Inflammatory macrophage treated with lipopolysaccharide for 4 hours (primary cell): Measurements from ENCODE around the gene SEC14L2.
"Not testable (repeated sequence)": the region's sequence is repeated elsewhere in the genome, so short reads cannot be mapped to it uniquely, and the experiment has no call there.

Experiments
- DNase-seq: peaks from one replicate; pipeline ENCODE4 v3.0.0-alpha.2; 2020

Gene SEC14L2

DNA sequence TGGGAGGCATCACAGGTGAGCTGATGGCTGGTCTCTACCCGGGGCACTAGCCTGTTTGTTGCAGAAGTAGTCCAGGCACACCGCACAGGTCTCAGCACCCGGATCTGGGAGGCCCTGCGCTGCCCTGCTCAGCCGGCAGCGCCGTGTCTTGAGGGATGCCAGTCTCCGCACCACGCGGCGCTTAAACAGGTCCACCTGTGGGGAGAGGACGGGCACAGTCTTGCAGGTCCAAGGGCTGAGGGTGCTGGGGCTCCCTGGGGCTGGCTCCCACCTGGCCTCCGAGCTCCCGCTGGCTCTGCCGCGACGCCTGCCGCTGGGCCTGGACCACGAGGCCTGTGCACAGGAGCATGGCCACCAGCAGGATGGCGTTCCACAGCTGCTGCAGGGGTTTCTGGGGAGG, 16.8 kb upstream of the SEC14L2 start:
- DNase-seq = no peak

DNA sequence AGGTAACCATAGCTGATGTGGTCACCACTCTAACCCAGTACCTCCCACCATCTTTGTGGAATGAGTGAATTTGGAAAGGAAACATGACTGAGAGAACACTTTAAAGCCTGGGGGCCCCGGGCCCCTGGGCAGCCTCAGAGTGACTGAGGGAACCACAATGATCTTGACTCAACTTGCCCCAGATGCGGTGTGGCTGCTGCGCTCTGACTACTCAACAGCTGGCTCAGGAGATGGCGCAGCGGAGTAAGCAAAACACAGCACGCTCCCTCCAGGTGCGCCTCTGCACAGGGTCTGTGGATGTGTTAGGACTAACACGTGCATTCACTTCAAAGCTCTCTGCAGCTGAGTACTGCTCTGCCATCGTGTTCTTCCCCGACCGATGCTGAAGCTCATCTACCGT, 15.6 kb upstream of the SEC14L2 start:
- no peak for DNase-seq

DNA sequence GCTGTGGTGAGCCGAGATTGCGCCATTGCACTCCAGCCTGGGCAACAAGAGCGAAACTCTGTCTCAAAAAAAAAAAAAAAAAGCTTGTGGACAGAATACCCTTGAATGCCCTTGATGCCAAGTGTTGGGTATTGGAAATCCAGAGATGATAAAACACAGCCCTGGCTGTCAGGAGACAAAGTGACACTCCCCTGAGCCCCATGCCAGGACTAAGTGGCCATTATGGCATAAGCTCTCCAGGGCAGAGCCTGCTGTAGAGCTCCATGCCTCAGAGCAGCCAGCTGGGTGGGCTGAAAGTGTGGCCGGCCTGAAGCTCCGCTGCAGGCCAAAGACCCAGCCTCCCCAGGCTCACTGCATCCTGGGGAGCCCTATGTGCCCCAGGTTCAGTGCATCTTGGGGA, 14.5 kb upstream of the SEC14L2 start:
- DNase-seq = no peak

DNA sequence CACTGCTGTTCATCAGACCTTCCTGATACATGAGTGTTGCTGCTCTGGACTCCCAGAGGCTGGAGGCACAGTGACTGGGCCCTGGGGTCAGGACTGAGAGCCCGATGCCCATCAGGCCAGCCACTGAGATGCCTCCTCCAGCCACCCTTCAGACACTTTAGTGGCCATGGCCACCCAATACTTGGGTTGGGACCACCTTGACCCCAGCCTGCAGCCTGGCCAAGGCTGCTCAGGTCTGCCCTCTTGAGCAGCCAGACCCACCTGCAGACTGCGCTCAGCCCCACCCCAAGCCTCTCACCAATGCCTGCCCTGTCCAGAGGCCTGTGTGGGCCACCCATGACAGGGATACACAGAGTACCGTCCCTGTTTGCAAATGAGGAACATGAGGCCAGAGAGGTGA, 13.8 kb upstream of the SEC14L2 start:
- DNase-seq = no peak

DNA sequence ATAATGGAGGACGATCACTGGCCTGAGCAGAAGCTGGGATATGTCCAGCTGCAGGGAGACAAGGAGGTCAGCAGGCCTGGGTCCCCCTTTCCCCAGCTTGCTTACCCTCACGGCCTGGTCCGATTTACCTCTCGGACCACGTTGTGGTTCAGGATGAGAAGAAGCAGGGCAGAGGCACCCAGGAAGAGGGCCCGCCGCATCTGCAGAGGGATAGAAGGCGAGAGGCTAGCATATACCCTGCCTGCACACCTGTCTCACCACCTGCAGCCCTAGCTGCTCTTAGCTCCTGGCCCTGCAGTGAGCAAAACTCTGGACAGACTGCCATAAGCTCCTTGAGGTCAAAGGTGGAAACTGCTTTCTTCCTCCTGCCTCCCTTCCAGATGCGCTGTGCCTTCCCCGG, 10.9 kb upstream of the SEC14L2 start:
- DNase-seq = no peak

DNA sequence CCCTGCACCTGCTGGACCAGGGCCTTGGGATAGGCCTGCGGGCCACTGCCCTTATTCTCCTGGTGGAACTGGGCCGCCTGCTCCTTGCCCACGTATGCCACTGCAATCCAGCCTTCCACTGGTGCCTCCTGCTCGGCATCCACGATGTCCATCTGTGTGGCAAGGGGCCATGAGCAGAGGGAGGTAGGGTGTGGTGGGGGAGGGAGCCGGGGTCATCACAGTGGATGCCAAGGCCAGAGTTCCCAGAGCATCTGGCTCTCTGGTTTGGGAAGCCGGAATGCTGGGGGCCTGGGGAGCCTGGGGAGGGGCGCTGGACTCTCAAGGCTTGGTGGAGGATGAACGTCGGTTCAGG, 10.2 kb upstream of the SEC14L2 start:
- no peak for DNase-seq

DNA sequence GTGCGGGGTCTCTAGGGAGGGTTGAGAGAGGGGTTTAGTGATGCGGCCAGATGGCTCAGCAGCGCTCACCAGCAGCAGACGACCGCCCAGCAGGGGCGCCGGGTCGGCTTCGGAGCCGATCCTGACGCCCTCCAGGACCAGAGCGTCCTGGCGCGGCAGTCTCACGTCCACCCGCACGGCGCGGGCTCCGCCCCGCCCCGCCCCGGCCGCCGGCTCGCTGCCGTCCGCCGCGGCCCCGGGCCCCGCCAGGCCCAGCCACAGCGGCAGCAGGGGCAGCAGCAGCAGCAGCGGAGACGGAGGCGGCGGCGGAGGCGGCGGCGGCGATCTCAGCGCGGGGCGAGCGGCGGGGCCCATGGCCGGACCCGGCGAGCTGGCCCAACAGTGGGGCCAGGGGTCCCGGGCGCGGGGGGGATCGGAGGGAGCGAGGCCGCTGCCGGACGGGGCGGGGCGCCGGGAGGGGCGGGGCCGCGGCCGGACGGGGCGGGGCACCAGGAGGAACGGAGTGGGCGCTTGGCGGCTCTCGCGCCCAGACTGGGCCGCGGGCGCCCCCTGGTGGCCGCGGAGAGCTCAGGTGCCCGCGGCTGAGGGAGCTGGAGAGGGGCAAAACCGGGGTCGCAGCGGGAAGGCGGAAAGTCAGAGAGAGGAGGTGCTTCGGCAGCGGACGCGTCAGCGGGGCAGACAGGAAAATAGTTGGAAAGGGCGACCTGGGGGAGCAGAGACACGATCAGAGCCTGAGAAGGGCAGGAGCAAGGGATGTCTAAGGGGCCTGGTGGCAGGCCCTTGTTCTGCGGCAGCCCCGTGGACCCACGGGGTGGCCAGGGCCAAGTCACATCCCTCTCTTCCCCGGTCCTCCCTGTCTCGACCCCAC, 9.6 kb upstream of the SEC14L2 start, which contains the start of gene RNF215:
RNF215 (minus strand) TSS at position 452 of the 868 bp plus-strand sequence; CDS start at position 354, 98 bp downstream.
- peak; percentile 80 for DNase-seq

DNA sequence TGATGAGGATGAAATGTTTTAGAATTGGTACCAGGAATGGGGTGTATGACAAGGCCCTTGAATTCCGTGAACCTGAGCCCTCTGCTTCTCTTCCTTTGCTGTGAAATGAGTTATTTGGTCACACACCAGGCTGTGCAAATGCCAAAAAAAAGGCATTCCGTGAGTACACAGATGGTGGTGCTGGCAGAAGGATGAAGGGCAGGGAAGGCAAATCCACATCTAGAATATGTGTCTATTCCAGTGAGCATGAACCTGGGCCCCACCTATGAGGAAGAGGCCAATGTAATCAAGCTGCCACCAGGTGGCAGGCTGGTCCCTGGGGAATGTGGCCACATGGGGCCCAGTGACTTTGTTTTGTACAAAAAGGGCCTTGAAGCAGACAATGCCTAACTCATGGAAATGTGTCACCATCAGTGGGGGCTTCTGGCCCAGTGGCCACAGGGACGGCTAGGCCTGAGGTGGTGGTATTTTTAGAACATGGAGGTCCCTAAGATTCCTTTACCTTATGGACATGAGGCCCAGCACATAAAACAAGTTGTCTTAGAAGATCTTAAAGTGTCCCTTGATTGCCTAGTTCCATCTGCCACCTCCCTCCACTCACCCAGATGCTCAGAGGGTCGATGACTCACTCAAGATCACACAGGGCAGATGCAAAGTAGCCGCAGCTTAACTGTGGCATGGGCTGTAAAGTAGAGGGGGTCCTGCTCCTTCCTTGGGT, 5.7 kb upstream of the SEC14L2 start:
- DNase-seq = peak; percentile 78

DNA sequence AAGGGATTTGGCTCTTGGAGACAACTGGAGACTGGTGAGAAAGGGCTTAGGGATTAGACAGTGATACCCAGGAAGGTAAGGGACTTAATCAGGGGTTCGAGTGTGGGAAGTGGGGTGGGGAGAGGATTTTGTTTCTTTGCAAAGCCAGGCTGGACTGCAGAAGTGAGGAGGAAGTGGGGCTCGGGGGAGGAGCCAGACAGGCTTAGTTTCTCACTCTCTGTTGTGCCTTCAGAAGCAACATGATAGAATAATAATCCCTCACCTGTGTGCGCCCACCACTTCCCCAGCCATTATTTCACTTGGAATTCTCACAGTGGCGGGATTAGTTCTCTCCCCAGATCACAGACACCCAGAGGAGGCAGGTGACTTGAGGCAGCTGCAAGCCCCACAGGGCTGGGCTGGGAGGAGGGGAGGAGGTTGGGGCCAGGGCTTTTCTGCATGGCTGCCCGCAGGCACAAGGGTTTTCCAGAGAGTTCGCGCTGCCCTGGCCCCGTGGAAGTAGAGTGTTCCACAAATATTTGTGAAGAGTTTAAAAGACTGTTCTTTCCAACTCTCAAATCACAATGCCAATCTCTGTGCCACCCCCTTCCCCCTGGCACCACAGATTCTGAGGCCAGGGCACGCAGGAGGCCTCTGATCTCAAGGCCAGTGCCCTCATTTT, 4.0 kb upstream of the SEC14L2 start:
- DNase-seq = no peak

DNA sequence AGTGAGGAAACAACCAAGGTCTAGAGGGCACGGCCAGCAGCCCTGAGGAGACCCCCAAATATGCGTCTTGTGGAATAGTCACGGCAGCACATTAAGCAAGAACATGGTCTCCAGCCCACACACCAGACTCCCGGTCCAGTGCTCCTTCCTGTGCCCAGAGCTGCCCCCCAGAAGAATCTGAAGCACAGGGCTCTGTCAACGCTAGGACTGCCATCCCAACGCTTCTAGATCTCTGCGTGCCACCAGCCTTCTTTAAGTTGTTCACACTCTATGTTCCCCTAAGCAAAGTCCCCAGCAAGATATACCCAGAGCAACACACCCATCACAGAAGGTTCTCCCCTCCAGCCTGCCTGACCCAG, 3.5 kb upstream of the SEC14L2 start:
- no peak for DNase-seq

DNA sequence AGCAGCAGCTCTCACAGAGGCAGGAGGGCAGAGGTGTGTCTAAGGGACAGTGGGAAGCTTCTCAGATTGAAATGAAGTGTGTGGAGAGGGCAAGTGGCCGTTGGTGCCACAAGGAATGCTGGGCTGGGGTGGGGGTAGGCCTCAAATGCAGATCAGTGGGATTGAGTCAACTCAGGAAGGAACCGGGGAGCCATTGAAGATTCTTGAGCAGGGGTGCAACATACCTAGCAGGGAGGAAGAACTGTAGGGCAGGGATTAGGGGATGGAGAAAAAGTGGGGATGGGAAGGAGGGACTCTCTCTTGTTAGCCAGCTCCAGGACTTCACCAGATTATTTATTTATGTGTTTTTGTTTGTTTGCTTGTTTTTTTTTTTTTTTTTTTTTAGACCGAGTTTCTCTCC, 2.9 kb upstream of the SEC14L2 start:
- DNase-seq = no peak

DNA sequence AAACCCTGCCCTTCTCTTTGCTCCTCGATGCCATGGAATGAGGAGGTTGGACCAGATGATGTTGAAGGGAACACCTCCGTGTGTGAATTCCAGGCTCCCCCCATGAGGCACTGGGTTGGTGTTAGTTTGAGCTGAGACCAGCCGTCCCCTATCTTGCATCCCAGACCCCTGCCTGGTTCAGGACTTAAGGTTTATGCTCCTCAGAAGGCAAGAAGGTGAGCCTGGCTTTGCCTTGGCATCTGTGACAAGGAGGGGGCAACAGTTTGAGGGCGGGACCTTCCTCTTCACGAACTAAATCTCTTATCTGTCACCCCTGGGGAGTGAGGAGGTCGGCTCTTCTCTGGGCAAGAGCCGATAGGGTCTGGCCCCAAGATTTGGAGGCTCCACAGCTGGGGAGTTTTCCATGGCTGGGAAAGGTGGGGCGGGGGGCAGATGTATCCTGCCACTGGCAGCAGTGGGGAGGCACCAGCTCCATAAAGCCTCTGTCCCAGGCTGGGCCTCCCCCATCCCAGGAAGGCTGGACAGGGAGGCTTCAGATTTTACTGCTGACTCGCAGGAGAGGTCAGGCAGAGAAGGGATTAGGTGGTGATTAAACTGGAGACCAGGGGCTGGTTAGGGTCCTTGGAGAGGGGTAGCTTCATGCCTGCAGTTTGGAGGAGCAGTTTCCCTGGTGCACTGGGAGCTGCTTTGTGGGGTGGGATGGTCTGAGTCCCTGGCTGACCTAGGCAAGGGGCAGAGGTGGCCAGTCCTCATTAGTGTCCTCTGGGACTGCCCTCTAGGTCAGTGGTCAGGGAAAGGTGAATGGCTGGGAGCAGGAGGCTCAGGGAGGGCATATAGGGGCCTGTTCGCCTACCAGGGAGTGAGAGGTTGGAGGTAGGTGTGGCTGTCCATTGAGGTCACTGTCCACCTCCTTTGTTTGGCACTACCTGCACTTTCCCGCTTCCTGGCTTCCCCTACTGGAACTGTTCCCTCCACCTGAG, 1.1 kb downstream of the SEC14L2 start:
- DNase-seq = no peak

DNA sequence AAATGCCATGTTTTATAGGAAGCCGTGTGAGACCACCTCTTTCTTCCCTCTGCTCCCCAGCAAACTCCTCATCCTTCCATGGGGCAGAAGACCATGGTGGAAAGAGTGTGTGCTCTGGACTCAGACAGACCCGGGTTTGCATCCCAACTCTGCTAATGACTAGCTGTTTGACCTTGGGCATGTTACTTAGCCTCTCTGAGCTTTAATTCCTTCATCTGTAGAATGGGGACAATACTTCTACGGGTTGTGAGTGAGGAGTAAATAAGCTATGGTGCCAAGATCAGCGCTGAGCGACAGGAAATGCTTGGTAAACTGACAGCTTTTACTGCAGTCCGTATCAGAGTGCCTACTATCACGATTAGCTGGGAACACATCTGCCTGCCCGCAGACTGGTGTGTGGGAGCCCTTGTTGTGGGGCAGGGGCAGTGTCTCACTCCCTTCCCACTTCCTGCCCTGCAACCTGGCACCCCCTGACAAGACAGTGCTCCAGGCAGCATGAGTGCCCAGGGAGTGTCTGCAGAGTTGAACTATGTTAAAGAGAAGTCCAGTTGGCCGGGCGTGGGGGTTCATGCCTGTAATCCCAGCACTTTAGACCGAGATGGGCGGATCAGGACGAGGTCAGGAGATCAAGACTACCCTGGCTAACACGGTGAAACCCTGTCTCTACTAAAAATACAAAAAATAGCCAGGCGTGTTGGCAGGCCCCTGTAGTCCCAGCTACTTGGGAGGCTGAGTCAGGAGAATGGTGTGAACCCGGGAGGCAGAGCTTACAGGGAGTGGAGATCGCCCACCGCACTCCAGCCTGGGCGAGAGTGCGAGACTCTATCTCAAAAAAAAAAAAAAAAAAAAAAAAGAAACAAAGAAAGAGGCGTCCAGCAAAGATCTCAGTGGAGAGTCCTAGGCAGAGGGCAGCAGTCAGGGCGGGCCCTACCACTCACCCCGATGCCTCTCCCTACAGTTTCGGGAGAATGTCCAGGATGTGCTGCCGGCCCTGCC, 2.2 kb downstream of the SEC14L2 start:
- DNase-seq = no peak

DNA sequence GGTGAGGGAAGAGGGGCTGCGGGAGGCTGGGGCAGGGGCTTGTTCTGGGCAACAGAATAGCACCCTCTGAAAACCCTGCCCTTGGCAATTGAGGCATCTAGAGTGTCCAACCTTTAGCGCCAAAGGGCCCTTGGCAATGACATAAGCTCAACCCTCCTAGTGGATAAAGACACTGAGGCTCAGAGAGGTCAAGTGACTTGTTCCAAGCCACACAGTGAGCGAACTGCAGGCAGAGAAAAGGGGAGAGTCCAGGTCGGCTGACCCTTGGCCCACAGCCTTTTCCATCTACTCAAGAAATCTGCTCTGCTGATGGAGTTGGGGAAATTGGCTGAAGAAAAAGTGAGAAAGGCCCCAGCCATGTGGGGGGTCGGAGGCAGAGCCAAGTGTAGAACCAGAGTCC, 2.9 kb downstream of the SEC14L2 start:
- DNase-seq = no peak

DNA sequence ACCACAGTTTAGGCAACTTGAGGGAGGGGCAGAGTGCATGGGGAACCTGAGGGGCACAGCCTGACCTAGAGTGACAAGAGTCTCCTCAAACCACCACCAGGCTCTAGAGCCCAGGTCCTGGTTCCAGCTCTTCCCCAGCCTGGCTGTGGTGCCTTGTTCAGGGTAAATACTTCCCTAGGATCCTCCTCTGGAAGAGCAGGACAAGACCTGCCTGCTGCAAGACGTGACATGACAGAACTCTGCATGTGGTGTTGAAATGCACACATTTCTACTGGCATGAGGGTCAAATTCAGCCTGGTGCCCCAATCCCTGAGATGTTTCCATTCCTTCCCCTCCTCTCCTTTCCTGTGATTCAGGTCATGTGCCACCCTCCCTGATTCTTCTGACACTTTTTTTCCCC, 3.3 kb downstream of the SEC14L2 start:
- DNase-seq = no peak

DNA sequence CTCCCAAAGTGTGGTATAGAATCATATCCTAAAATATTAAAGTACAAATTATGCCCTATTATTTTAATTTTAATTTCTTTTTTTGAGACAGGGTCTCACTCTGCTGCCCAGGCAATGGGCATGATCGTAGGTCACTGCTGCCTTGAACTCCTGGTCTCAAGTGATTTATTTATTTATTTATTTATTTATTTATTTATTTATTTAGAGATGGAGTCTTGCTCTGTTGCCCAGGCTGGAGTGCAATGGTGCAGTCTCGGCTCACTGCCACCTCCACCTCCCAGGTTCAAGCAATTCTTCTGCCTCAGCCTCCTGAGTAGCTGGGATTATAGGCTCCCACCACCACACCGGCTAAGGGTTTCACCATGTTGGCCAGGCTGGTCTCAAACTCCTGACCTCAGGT, 4.2 kb downstream of the SEC14L2 start:
- DNase-seq = not testable (repeated sequence)

DNA sequence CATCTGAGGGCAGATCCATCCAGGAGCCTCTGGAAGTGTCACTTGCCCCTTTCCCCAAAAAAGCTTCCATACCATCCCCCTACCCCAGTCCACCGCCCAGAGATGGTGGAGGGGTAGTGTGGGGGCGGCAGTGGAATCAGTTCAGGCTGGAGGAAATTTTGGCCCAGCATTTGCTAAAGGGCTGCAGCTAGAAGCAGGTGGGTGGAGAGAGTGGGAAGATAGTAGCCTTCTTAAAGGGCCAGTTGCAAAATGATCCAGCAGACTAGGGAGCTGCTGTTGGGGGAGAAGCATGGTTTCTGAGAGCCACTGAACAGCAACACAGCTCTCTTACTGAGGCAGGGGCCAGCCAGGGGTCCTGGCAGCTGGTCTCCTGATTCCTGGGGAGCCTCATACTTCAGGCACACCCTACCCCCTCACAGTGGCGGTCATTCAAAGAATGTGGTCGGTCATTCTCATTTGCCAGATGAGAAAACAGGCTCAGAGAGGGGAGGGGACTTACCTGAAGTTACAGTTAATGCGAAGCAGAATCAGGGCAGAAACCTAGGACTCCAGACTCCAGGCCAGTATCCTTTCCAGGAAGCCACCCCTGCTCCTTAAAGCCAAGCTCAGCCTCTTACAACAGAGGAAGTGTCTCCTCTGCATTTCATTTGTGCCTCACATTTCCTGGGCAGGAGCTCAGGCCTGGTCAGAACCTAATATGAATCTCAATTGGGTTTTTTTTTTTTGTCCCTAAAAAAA, 5.4 kb downstream of the SEC14L2 start:
- no peak for DNase-seq

DNA sequence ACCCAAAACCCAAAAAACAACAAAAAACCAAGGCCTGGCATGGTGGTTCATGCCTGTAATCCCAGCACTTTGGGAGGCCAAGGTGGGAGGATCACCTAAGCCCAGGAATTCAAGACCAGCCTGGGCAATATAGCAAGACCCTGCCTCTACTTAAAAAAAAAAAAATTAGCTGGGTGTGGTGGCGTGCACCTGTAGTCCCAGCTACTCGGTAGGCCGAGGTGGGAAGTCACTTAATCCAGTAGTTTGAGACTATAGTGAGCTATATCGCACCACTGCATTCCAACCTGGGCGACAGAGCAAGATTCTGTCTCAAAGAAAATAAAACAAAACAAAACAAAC, 5.9 kb downstream of the SEC14L2 start:
- not testable (repeated sequence) for DNase-seq

DNA sequence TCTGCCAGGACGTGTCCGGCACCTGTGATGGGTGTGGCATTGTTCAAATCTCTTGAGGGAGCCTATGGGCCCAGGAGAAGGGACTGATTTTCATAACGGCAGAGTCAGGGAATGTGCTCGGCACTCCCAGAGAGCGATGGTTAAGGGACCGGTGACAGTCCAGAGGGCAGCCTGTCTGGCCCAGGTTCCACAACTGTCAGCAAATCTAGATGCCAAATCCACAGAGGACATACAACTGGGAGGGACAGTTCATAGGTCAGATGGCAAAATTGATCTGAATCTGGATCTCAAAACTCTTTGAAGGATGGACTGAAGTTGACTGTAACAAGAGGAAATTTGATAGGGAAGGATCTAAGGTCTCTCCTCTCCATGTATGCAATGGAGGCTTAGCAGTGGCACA, 7.5 kb downstream of the SEC14L2 start:
- DNase-seq = no peak

DNA sequence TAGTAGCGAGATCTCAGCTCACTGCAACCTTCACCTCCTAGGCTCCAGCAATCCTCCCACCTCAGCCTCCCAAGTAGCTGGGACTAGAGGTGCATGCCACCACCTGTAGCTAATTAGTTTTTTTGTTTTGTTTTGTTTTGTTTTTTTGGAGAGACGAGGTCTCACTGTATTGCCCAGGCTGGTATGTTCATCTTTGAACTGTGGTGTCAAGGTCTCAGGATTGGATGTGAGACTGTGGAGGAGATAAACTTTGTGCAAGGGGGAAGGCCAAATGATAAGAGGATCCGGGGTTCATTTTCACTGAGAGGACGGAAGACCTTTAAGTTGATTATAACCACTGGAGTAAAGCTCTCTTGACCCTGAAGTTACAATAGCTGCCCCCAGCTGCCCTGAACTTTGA, 8.9 kb downstream of the SEC14L2 start:
- DNase-seq = no peak

DNA sequence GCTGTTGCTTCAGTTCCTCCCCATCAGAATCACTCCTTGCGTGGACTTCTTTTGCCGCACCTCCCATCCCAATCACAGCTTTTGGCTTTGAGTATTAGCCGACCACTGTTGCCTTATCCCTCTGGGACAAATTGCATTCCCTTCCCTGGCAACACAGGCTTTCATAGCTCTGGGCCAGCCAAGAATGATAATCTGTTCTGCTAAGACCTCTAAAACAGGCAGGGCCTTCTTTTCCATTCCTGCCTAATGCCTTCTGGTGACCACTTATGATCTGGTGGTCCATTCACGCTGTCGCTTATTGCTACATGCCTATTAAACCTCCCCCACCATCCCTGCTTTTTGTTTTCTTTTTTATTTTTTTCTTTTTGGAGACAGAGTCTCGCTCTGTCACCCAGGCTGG, 9.6 kb downstream of the SEC14L2 start:
- no peak for DNase-seq
